Vagina (tissue), 2 donors: ENCODE data around the gene CHAMP1.

Source experiments
- CTCF ChIP-seq, 3 experiments: fragments of 450-650 bp in 2 of 3; fragments of 200-600 bp in 1 of 3; sonication (generic) in 1 of 3; IDR thresholded peaks; one replicate each; pipeline ENCODE4 v1.5.1; 2017 to 2019; ENCODE audit warnings: antibody characterized with exemption in 3 of 3, mild to moderate bottlenecking in 2 of 3, moderate library complexity in 2 of 3
- POLR2A ChIP-seq, 2 donors: fragments of 450-650 bp; IDR thresholded peaks; one replicate each; pipeline ENCODE4 v1.6.1; 2017; ENCODE audit warnings: antibody characterized with exemption in 2 of 2, mild to moderate bottlenecking in 2 of 2, moderate library complexity in 2 of 2
- POLR2AphosphoS5 ChIP-seq, 2 donors: sonication (generic); formaldehyde crosslinking; IDR thresholded peaks; one replicate each; pipeline ENCODE4 v1.9.0; 2017; ENCODE audit warnings: antibody characterized with exemption in 2 of 2, mild to moderate bottlenecking in 2 of 2, low read depth in 1 of 2; ENCODE audit not compliant: insufficient read depth in 1 of 2

DNA sequence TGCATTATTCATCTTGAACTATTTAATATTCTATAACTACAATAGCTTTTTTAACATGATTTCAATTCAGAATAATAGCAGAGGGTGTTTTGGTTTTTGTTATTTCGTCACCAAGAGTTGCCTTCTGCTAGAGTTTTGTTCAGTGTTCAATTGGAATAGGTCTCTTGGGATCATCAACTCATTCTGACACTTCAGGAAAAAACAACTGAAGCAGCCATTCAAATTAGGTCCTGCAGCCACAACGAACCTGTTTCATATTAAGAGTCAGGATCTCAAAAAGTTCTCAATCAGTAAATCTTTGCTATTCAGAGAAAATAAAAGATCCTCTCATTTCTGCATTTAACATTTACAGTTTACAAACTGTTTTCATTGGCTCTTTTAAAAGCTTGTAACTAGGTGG is 2.4 kb upstream of the CHAMP1 start:
- TF ChIP-seq CTCF (IDR thresholded peaks at IDR 0.05): no peak
- no peak for TF ChIP-seq POLR2A (IDR thresholded peaks at IDR 0.05)
- no peak for TF ChIP-seq POLR2AphosphoS5 (IDR thresholded peaks at IDR 0.05; ENCODE audit: insufficient read depth in 1 of 2, low read depth in 1 of 2)
